IMR-90 (cell line): Measurements from ENCODE around the gene TRIM37. TPM values are rescaled to one million over a fixed set of nuclear protein-coding genes. Genes with fewer than 3 reads are reported as not detected.
A peak's percentile ranks its signal among the peaks of the same experiment; 100 is the strongest.

Experiments
- ATAC-seq: fragments of 200-7000 bp; cut with Tn5 transposase; 2 replicates; pipeline ENCODE4 v1.9.1; 2020; ENCODE audit warnings: low read depth, mild to moderate bottlenecking, moderate library complexity
- BruUV-seq: library from RNA; stranded (reverse); fragments of 400-500 nt; replicated peaks from 2 replicates; lab custom pipeline; 2021; lab: Mats Ljungman, UMichigan
- CTCF ChIA-PET: fragments of 300-600 bp; formaldehyde crosslinking; extraction: SDS; loops from one replicate; lab custom pipeline; 2021; ENCODE audit warnings: antibody characterized with exemption; lab: Yijun Ruan, JAX
- POLR2A ChIA-PET: fragments of 300-600 bp; sonication (Branson Sonifier 250); formaldehyde crosslinking; loops from one replicate; lab custom pipeline; 2022; ENCODE audit warnings: antibody characterized with exemption; ENCODE audit not compliant: unreplicated experiment; lab: Charles Lee
- DNase-seq: peaks from one replicate; pipeline ENCODE4 v3.0.0; 2013
- H2AFZ ChIP-seq: replicated peaks from 2 replicates; pipeline ENCODE3; 2013; ENCODE audit warnings: low read length, mild to moderate bottlenecking; ENCODE audit not compliant: poor library complexity
- H2AK5ac ChIP-seq: 2 replicates; pipeline ENCODE4 v1.6.1; 2013; ENCODE audit warnings: low read depth, low read length, inconsistent platforms
- H2AK9ac ChIP-seq: replicated peaks from 2 replicates; pipeline ENCODE3; 2013; ENCODE audit warnings: mild to moderate bottlenecking, low read depth, low read length, moderate library complexity; ENCODE audit not compliant: poor library complexity
- H2BK120ac ChIP-seq: 2 replicates; pipeline ENCODE4 v1.6.1; 2013; ENCODE audit warnings: low read depth, low read length, inconsistent platforms
- H2BK15ac ChIP-seq: 3 replicates; pipeline ENCODE4 v1.6.1; 2013; ENCODE audit warnings: low read depth, low read length, inconsistent platforms
- H2BK20ac ChIP-seq: 2 replicates; pipeline ENCODE4 v1.6.1; 2013; ENCODE audit warnings: low read depth, mild to moderate bottlenecking, inconsistent platforms, low read length, moderate library complexity
- H2BK5ac ChIP-seq: 2 replicates; pipeline ENCODE4 v1.6.1; 2013; ENCODE audit warnings: mild to moderate bottlenecking, low read depth, low read length, inconsistent platforms; ENCODE audit not compliant: poor library complexity, severe bottlenecking
- H3K14ac ChIP-seq: replicated peaks from 2 replicates; pipeline ENCODE4 v1.6.1; 2013; ENCODE audit warnings: low read depth, low read length, inconsistent platforms
- H3K18ac ChIP-seq: 2 replicates; pipeline ENCODE4 v1.6.1; 2013; ENCODE audit warnings: low read depth, low read length, control low read depth
- H3K23ac ChIP-seq: 2 replicates; pipeline ENCODE4 v1.6.1; 2013; ENCODE audit warnings: low read depth, low read length, inconsistent platforms
- H3K27ac ChIP-seq: 2 replicates; pipeline ENCODE4 v1.5.1; 2013; ENCODE audit warnings: mild to moderate bottlenecking, control low read depth, low read length; ENCODE audit not compliant: insufficient read depth
- H3K27me3 ChIP-seq: 2 replicates; pipeline ENCODE4 v1.6.1; 2013; ENCODE audit warnings: low read length; ENCODE audit not compliant: control insufficient read depth, insufficient read depth
- H3K36me3 ChIP-seq: 2 replicates; pipeline ENCODE4 v1.6.1; 2013; ENCODE audit warnings: low read length, mixed read lengths; ENCODE audit not compliant: control insufficient read depth, insufficient read depth
- H3K4ac ChIP-seq: 2 replicates; pipeline ENCODE4 v1.6.1; 2013; ENCODE audit warnings: low read depth, low read length, inconsistent platforms
- H3K4me1 ChIP-seq: 2 replicates; pipeline ENCODE4 v1.6.1; 2013; ENCODE audit warnings: low read length, mixed read lengths; ENCODE audit not compliant: control insufficient read depth, insufficient read depth
- H3K4me2 ChIP-seq: 2 replicates; pipeline ENCODE4 v1.6.1; 2013; ENCODE audit warnings: low read depth, mild to moderate bottlenecking, control low read depth, low read length, moderate library complexity
- H3K4me3 ChIP-seq: 2 replicates; pipeline ENCODE4 v1.5.1; 2013; ENCODE audit warnings: low read depth, mild to moderate bottlenecking, control low read depth, low read length, moderate library complexity; ENCODE audit not compliant: insufficient read depth
- H3K56ac ChIP-seq: 2 replicates; pipeline ENCODE4 v1.6.1; 2013; ENCODE audit warnings: low read length, inconsistent platforms; ENCODE audit not compliant: insufficient read depth; ENCODE audit errors: extremely low read depth
- H3K79me1 ChIP-seq, 2 experiments: 2 replicates each; pipeline ENCODE4 v1.6.1; 2013; ENCODE audit warnings: low read length in 2 of 2, inconsistent platforms in 1 of 2, low read depth in 1 of 2
- H3K9ac ChIP-seq: 2 replicates; pipeline ENCODE4 v1.6.1; 2013; ENCODE audit warnings: low read depth, low read length, control low read depth
- H3K9me1 ChIP-seq: 2 replicates; pipeline ENCODE4 v1.6.1; 2013; ENCODE audit warnings: low read length, inconsistent platforms; ENCODE audit not compliant: insufficient read depth
- H3K9me3 ChIP-seq: 2 replicates; pipeline ENCODE4 v1.6.1; 2013; ENCODE audit warnings: low read length; ENCODE audit not compliant: control insufficient read depth, insufficient read depth
- H4K20me1 ChIP-seq: 2 replicates; pipeline ENCODE4 v1.6.1; 2013; ENCODE audit warnings: low read length, inconsistent platforms; ENCODE audit not compliant: insufficient read depth
- H4K5ac ChIP-seq: 2 replicates; pipeline ENCODE4 v1.6.1; 2013; ENCODE audit warnings: mild to moderate bottlenecking, low read depth, low read length, control low read depth
- H4K8ac ChIP-seq, 2 experiments: 2 replicates each; pipeline ENCODE4 v1.6.1; 2013; ENCODE audit warnings: low read depth in 2 of 2, low read length in 2 of 2, control low read depth in 1 of 2, inconsistent platforms in 1 of 2
- H4K91ac ChIP-seq: 2 replicates; pipeline ENCODE4 v1.6.1; 2013; ENCODE audit warnings: low read depth, low read length, inconsistent platforms; ENCODE audit not compliant: insufficient read depth
- MXI1 ChIP-seq: IDR thresholded peaks from 2 replicates; pipeline ENCODE4 v1.6.1; 2012; ENCODE audit warnings: low read depth, mild to moderate bottlenecking, low read length, moderate library complexity, borderline replicate concordance
- POLR2A ChIP-seq: IDR thresholded peaks from 2 replicates; pipeline ENCODE4 v1.6.1; 2012; ENCODE audit warnings: mild to moderate bottlenecking, low read depth, low read length
- RFX5 ChIP-seq: IDR thresholded peaks from 2 replicates; pipeline ENCODE4 v1.8.0; 2012; ENCODE audit warnings: low read depth, mild to moderate bottlenecking, low read length, moderate library complexity
- SMC3 ChIP-seq: fragments of 150-350 bp; IDR thresholded peaks from 2 replicates; pipeline ENCODE4 v1.6.1; 2016; ENCODE audit warnings: low read depth, mild to moderate bottlenecking, antibody characterized with exemption, low read length, moderate library complexity
- WGBS, 2 experiments: methylation state at CpG; one replicate each; pipeline versions ENCODE4 v1.1.5 to v1.1.7; 2013; ENCODE audit warnings: missing lambda C conversion rate in 2 of 2; ENCODE audit not compliant: insufficient read length in 1 of 2; ENCODE audit errors: extremely low coverage in 2 of 2; 5-methylcytosine and 5-hydroxymethylcytosine counted together
- dilution Hi-C: fragments of 300-500 bp; cut with HindIII; formaldehyde crosslinking; loops from one replicate; pipeline ENCODE4 v1.14.3; 2018; ENCODE audit warnings: low sequenced_read_pairs; ENCODE audit not compliant: unreplicated experiment
- in situ Hi-C: fragments of 300-500 bp; cut with MboI; formaldehyde crosslinking; loops from 3 replicates; pipeline ENCODE4 v1.14.3; 2019; ENCODE audit warnings: low sequenced_read_pairs, inconsistent platforms, mixed read lengths
- intact Hi-C: fragments of 100-400 bp; cut with micrococcal nuclease; formaldehyde crosslinking; loops from 2 replicates; pipeline ENCODE4 v1.10.0; 2022
- polyA plus RNA-seq, 3 experiments: library from polyadenylated mRNA; depleted of rRNA; stranded (reverse); fragments of >200 nt; gene quantifications; 2 replicates each; pipeline ENCODE4 v1.2.3, GENCODE V29; 2012; ENCODE audit warnings: low replicate concordance in 1 of 3
- total RNA-seq: library from RNA; depleted of rRNA; stranded (reverse); fragments of >200 nt; gene quantifications from 2 replicates; pipeline ENCODE4 v1.2.3, GENCODE V29; 2012

TRIM37 gene
- total and polyA plus RNA-seq, 2 of the 4 experiments (the other 2 are of a cell fraction) = 12.1 to 24.9 TPM

GRCh38 chr17:59155439-59156177, 48.9 kb upstream of the TRIM37 start, which contains the start of gene PRR11:
Gene PRR11, plus strand, starts transcription at chr17:59155746. Its CDS starts 14,007 bp downstream, at chr17:59169753.
- Histone ChIP-seq H4K8ac (peak within 1 kb of the TSS; percentile 85 to 99), H4K20me1 (no peaks in the 10 kb centered on the region; the same call in 1 of the 2 replicates), H2BK20ac (peak within 1 kb of the TSS; percentile 73; the same call in 1 of the 2 replicates), H3K27ac (peak within 1 kb of the TSS; percentile 89), H3K4me3 (peak within 1 kb of the TSS; percentile 73), H3K23ac (peak within 1 kb of the TSS; percentile 100), H4K5ac (peak within 1 kb of the TSS; percentile 65), H2AK5ac (peak within 1 kb of the TSS; percentile 96), H3K56ac (peak within 1 kb of the TSS; percentile 99), H2BK120ac (peak within 1 kb of the TSS; percentile 73), H2AFZ (peak within 1 kb of the TSS; percentile 94), H2AK9ac (peak within 1 kb of the TSS; percentile 99), H3K9ac (peak within 1 kb of the TSS; percentile 92), H3K9me3 (no peaks in the 10 kb centered on the region), H3K36me3 (no peaks in the 10 kb centered on the region), H2BK15ac (peak within 1 kb of the TSS; percentile 95; the same call in 2 of the 3 replicates), H3K27me3 (no peaks in the 10 kb centered on the region), H3K79me1 (peaks cover 4 to 28% of the 10 kb centered on the region in 2 experiments; a peak in 3 of 4 replicates), H3K4me2 (peak within 1 kb of the TSS; percentile 71), H3K4me1 (0 out of 2 replicates have a peak, but pooled peaks cover 1% of the 10 kb centered on the region), H4K91ac (peak within 1 kb of the TSS; percentile 98), H3K18ac (peak within 1 kb of the TSS; percentile 59), H2BK5ac (peak within 1 kb of the TSS; percentile 95), H3K4ac (peak within 1 kb of the TSS; percentile 96), H3K9me1 (peaks cover 1% of the 10 kb centered on the region; the same call in 1 of the 2 replicates), H3K14ac (peak within 1 kb of the TSS; percentile 93)
- in situ Hi-C loops = no loop called here
- ATAC-seq (peak; percentile 85), DNase-seq (peak; percentile 100)
- BruUV-seq = TSS peak; percentile 86
- intact Hi-C loops = loop anchor here (1.0 to 10.0 kb wide), 2 partner anchors 49 to 521 kb away; partner anchors contain the start of gene TRIM37
- WGBS, 2 experiments = 0% methylated on average over 3 of the region's 25 CpGs; no CpG with 5 or more reads in 1 of the 2 experiments
- no peak for TF ChIP-seq RFX5
- TF ChIP-seq MXI1 = peak; percentile 97
- no peak; the same call in 1 of the 2 replicates for TF ChIP-seq POLR2A
- no peak for TF ChIP-seq SMC3
- dilution Hi-C loops = no loop called here
- ChIA-PET CTCF (interaction anchor here (0.5 to 1.1 kb wide), 3 partner anchors 16 to 378 kb away, joined by 4 to 9 read pairs (median 5); no protein-coding TSS in a partner anchor), POLR2A (interaction anchor here (0.6 kb wide), 1 partner anchor 19 kb away, joined by 7 read pairs; no protein-coding TSS in a partner anchor)
